HG03520 (cell line): ENCODE measurements around the gene KRTAP10-7.
"Not testable (repeated sequence)": the region's sequence is repeated elsewhere in the genome, so short reads cannot be mapped to it uniquely, and the experiment has no call there.

Source experiments
- ATAC-seq: cut with Tn5 transposase; IDR thresholded peaks from one replicate; pipeline ENCODE4 v1.9.1; 2021; ENCODE audit warnings: mild to moderate bottlenecking, moderate library complexity; ENCODE audit not compliant: unreplicated experiment

The KRTAP10-7 gene

GRCh38 chr21:44628707-44629391, 28.5 kb downstream of the KRTAP10-7 start:
- ATAC-seq: no peak

- ATAC-seq: no peak
Measured at GRCh38 chr21:44630440-44630839, 30.0 kb downstream of the KRTAP10-7 start.

GRCh38 chr21:44632067-44632466, 31.7 kb downstream of the KRTAP10-7 start:
- ATAC-seq: no peak

- ATAC-seq: no peak
Measured at GRCh38 chr21:44636209-44637017, 36.0 kb downstream of the KRTAP10-7 start.

- no peak for ATAC-seq
Measured at GRCh38 chr21:44637018-44637850, 36.8 kb downstream of the KRTAP10-7 start, which contains the start of gene KRTAP10-10. Gene KRTAP10-10 (plus strand): TSS chr21:44637356. CDS start chr21:44637418, 62 bp downstream.

- ATAC-seq: not testable (repeated sequence)
Measured at GRCh38 chr21:44637851-44638348, 37.5 kb downstream of the KRTAP10-7 start.

GRCh38 chr21:44638506-44639330, 38.3 kb downstream of the KRTAP10-7 start:
- not testable (repeated sequence) for ATAC-seq

GRCh38 chr21:44639331-44639655, 38.9 kb downstream of the KRTAP10-7 start:
- no peak for ATAC-seq

- ATAC-seq: no peak
Measured at GRCh38 chr21:44640761-44641160, 40.4 kb downstream of the KRTAP10-7 start.

- no peak for ATAC-seq
Measured at GRCh38 chr21:44643741-44644310, 43.4 kb downstream of the KRTAP10-7 start.

GRCh38 chr21:44644878-44645277, 44.5 kb downstream of the KRTAP10-7 start:
- ATAC-seq: no peak

GRCh38 chr21:44646366-44647221, 46.2 kb downstream of the KRTAP10-7 start, which contains the start of gene KRTAP10-11:
Gene KRTAP10-11 (plus strand): TSS chr21:44646414. CDS start chr21:44646459, 45 bp downstream.
- ATAC-seq: not testable (repeated sequence)

- ATAC-seq: no peak
Measured at GRCh38 chr21:44647222-44647552, 46.8 kb downstream of the KRTAP10-7 start.

GRCh38 chr21:44648557-44649311, 48.3 kb downstream of the KRTAP10-7 start:
- ATAC-seq: no peak

- ATAC-seq: no peak
Measured at GRCh38 chr21:44649521-44650100, 49.2 kb downstream of the KRTAP10-7 start.

- no peak for ATAC-seq
Measured at GRCh38 chr21:44650265-44650972, 50.0 kb downstream of the KRTAP10-7 start.

GRCh38 chr21:44650973-44651675, 50.7 kb downstream of the KRTAP10-7 start:
- no peak for ATAC-seq
